HG03103 (cell line): Measurements from ENCODE around the gene XPNPEP3.
"Not testable (repeated sequence)": the region's sequence is repeated elsewhere in the genome, so short reads cannot be mapped to it uniquely, and the experiment has no call there.

ENCODE experiments used
- ATAC-seq: cut with Tn5 transposase; IDR thresholded peaks from one replicate; pipeline ENCODE4 v1.9.1; 2021; ENCODE audit warnings: low read depth; ENCODE audit not compliant: unreplicated experiment

Gene XPNPEP3

DNA sequence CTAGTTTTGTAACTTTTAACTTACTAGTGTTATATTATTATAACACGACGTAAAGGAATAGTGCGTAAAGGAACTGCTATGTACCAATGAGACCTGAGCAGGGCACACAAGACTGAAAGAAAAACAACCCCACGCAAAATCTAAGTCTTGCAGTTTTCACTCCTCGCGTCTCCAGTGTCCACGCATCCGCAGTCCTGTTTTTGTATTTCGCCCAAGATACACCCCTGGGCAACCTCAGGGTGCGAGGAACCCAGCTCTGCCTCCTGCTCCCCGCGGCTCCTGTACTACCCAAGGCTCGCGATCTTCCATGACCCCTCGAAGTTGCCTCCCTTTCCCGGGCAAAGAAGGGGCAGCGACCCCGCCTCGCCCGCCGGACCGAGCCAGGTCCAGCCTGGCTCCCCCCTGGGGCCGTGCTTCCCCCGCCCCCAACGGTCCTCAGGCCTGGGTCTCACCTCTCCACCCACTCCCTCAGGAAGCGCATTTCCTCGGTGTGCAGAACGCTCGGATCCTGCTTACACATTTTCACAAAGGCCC is 902 bp upstream of the XPNPEP3 start:
- peak; percentile 11 for ATAC-seq

DNA sequence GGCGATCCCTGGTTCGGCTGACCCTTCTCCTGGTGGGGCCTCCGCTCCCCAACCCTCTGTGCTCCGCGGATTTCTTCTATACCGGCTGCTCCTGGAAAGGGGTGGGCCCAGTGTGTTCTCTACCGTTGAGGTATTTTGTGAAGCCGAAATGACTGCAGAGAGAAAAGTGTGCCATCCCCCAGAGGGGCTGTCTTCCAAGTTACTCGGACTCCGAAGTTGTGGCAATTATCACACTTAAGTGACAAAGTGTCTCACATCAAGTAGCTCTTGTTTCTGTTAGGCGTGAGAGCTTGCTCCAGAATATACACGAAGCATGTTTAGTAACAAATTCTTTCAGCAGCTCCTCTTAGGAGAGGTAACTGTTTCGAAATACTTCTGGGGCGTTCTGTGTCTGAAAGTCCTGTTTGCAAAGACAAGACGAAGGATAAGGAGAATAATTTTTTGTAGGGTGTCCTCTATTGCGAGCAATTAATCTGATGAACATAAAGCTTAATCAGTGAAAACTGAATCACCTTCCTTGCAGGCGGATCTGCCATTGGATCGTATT is 434 bp downstream of the XPNPEP3 start:
- ATAC-seq, result no peak

DNA sequence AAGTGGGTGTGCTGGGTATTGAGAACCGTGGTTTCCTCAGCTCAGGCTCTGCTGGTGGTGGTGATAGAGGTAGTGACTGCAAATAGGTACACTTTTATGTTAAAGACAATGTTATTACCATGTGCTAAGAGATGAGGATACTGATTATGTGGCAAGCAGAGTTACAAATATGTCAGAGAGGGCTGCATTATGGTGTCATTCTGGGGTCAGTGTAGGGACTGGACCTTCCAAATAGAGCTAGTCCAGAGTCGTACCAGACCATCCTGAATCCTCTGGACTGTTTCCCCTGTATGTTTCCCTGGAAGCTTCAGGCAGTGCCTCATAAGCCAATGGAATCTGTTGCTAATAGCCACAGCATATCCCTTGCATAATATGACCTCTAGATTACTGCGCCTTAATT is 5.1 kb downstream of the XPNPEP3 start, which contains the start of gene DNAJB7:
DNAJB7 (minus strand) TSS at position 101 of the 400 bp plus-strand sequence. CDS start 119 bp downstream, outside the sequence.
- ATAC-seq, result no peak

DNA sequence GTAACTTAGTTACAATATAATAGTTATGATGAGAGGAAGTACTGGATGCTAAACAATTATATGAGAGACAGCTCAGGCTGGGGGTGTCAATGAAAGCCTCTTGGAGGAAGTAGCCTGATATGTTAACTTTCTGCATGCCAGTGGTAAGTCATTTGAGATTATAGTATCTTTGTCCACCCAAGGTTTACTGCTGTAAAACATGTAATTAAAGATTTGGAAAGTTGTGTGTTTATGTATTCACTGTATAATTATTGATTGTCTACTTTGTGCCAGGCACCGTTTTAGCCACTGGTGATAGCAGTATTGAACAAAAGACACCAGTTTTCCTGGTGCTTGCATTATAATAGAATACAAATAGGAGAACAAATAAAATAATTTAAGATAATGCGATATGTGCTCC is 5.6 kb downstream of the XPNPEP3 start:
- ATAC-seq, result no peak

DNA sequence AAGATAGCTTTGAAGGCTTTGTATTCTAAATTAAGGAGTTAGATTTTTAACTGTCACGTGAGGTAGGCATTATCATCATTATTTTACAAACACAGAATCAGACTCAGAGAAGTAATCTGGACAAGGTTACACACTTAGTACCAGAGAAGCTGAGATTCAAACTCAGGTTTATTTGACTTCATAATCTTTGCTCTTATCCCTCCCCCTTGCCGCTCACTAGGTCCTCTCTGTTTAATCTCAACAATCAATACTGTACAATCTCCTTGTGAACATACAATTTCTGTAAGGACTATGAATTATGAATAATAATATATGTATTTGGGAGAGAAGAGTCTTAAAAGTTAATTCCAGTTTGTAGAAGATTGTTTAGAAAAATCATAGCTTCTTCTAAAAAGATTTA is 10.2 kb downstream of the XPNPEP3 start:
- ATAC-seq, result no peak

DNA sequence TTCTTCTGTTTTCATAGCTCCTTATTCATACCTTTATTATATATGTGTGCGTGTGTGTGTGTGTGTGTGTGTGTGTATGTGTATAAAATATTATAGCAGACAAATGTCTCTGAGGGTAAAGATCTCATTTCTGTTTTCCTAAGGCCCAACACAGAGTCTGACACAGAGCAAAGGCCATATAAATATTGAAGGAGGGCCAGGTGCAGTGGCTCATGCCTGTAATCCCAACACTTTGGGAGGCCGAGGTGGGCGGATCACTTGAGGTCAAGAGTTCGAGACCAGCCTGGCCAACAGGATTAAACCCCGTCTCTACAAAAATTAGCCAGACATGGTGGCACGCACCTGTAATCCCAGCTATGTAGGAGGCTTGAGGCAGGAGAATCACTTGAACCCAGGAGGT is 11.4 kb downstream of the XPNPEP3 start:
- not testable (repeated sequence) for ATAC-seq

DNA sequence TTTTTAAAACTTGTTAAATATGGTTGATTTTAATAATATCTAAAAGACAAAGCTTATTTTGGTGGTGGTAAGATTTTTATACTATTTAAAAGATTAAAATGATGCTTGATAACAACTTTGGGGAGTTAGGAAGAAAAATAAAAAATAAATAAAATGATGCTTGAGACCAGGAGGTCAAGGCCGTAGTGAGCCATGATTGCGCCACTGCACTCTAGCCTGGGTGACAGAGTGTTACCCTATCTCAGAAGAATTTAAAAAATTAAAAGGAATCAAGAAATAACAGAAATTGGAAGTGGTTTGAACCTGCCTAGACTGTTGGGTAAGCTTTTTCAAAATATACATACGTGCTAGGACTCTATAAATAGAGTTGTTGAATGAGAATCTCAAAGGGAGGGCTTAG is 17.1 kb downstream of the XPNPEP3 start:
- ATAC-seq, result no peak

DNA sequence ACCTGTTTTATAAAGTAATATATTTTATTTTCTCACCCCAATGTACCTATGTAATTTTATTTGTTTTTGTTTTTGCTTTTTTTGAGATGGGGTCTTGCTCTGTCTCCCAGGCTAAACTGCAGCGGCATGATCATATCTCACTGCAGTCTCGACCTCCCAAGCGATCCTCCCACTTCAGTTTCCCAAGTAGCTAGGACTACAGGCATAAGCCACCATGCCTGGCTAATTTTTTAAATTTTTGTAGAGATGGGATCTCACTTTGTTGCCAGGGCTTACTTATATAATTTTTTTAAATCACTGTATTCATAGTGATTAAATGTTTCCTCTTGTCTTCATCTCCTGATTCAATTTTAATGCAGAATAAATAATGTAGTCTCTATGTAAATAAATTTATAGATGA is 18.2 kb downstream of the XPNPEP3 start:
- no peak for ATAC-seq

DNA sequence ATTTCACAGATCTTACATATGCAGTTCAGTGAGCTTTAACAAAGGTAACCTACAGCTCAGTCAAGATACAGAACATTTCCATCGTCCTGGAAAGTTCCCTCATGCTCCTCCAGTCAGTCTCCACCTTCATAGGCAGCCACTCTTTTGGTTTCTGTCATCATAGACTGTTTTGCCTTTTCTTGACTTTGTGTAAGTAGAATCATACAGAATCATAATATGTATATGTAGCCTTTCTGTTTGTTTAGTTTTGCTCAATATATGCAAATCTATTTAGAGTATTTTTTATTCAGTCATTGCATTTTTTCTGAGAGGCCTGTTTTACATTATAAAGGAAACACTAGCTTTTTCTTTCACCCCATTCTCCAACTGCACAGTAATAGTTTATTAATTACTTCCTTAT is 20.0 kb downstream of the XPNPEP3 start:
- no peak for ATAC-seq

DNA sequence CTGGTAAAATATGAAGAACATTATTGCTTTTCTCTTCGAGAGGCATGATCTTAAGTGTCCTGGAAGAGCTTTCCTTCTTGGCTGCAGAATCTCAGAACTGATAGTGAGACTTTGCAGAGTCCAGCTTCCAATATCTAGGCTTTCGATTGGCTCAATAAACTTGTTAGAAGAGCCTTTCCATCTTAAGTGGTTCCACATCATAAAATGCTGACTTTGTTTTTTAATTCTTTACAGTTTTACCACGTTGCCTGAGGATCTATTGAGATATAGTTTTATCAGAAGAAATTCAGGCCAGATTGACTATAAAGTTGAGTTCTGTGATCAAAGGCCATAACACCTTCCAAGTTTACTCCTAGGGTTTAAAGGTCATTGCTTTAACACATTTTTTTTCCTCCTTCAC is 20.5 kb downstream of the XPNPEP3 start:
- ATAC-seq, result no peak

DNA sequence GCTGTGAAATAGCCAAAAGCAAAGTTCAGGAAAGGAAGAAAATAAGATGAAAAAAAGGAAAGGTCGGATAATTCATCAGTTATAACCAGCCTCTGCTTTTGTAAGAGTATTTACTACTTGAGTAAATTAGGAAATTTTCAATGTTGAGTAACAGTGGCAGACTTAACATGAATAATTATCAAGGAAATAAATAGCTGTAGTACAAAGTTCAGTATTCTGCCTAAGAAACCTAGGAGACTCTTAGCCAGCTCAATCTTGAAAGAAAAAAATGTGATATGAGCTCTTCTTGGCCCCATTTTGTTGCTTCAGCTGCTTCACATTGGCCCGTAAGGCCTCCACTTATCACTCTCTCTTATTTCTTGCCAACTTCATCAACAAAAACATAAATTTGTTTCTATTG is 22.0 kb downstream of the XPNPEP3 start:
- no peak for ATAC-seq

DNA sequence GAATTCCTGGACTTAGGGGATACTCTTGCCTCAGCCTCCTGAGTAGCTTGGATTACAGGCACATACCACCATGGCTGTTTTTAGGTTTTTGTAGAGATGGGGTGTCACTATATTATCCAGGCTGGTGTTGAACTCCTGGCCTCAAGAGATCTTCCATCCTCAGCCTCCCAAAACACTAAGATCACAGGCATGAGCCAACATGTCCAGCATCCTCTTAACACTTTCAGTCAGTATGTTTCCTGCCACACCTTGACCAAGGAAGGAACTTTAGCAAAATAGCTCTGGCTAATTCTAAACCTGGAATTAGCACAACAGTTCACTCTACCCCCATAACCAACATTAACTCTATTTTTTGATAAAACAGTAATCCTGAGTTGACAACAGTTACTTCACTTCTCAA is 32.2 kb downstream of the XPNPEP3 start:
- no peak for ATAC-seq

DNA sequence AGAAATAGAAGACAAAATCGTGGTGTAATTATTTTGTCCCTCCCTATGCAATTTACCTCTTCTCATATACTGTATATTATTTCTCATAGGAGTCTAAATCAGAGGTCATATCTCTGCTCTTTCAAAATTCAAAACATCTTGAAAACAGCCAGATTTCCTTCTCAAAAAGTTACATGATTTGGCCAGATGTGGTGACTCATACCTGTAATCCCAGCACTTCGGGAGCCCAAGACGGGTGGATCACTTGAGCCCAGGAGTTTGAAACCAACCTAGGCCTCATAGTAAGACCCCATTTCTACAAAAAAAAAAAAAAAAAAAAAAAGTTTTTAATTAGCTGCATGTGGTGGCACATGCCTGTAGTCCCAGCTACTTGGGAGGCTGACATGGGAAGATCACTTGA is 33.9 kb downstream of the XPNPEP3 start:
- no peak for ATAC-seq

DNA sequence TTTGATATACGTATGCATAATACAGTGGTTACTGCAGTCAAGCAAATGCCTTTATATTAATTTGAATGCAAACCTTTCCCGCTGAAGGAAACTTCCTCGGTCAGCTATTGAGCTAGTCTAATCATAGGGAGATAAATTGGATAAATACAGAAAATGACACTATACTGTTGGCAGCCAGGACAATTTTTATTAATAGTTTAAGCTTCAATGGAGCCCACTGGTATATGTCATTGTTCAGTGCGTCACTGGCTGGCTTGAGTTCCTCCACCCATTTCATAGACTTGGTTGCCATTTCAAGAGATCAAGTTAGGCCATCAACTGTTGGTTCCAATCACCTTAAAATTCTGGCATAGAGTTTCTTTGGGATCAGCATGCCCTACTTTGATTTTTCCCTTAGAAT is 37.5 kb downstream of the XPNPEP3 start:
- ATAC-seq, result no peak

DNA sequence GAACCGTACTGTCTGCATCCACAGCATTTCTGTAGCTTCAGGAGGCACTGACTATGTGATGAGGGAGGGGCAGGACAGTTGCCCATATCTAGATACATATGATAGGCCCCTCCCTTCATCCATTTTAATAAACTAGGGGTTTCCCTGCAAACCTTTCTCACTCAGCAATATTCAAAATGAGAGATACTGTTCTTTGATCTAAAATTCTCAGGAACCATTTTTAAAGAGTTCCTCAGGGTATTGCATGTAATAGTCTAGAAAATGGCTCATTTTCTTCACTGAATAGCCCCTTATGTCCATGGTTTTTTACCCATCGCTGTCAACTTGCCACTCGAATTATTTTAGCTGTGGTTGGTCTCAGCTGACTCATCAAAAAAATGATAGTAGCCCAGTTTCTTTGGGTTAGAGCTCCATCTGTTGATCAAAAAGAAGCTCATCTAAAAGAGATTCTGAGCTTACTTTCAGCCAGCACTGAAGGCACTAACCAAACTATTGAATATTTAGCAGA is 42.0 kb downstream of the XPNPEP3 start:
- no peak for ATAC-seq

DNA sequence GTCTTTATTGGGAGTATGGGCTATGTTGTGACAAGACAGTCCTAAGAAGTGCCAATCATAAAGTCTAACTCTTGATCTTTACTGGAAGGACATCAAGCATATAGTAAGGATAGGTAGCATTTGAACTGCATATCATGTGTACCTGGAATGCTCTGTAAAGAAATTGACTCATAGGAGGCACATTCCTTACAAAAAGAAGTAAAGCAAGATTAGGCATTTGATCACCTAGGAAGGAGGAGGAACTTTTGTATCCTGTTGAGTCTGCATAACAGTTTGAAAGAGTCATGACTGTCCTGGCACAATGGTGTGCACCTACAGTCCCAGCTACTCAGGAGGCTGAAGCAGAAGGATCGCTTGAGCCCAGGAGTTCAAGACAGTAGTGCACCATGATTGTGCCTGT is 47.2 kb downstream of the XPNPEP3 start:
- ATAC-seq, result no peak

DNA sequence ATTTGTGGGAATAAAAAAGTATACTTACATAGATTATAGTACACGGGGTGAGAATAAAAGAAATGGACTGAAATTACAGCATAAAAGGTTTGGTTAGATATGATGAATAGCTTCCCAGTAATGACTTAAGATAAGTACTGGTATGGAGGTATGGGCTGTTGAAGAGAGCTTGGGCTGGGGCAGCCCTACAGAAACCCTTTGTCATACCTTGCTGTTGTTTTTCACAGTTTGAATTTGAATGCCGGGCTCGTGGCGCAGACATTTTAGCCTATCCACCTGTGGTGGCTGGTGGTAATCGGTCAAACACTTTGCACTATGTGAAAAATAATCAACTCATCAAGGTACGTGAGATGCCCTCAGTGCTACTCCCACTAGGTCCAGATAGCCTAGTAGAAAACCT is 51.9 kb downstream of the XPNPEP3 start:
- ATAC-seq, result no peak

DNA sequence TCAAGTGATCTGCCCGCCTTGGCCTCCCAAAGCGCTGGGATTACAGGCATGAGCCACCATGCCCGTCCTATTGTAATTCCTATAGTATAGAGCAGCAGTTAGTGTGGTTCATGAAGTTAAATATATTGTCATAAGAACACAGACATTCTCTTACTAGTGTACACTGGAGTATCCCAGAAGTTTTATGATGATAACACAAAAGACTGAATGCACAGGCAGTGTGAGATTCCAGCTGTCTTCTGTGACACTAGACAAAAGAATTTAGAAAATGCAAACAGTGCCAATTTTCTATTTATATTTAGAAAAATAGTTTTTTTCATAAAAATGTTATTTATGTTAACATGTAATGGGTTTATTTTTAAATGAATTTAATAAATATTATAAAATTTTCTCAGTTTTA is 54.8 kb downstream of the XPNPEP3 start:
- no peak for ATAC-seq

DNA sequence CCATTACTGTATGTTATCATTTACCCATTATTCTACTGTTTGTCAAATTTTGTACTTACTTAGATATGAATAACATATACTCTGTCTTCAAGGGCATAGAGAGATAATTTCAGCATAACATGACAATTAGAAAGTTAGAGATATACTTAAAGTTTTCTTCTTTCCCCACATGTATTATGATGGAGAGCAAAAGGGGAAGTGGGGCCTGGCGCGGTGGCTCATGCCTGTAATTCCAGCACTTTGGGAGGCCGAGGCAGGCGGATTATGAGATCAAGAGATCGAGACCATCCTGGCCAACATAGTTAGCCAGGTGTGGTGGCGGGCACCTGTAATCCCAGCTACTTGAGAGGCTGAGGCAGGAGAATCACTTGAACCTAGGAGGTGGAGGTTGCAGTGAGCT is 56.0 kb downstream of the XPNPEP3 start:
- not testable (repeated sequence) for ATAC-seq

DNA sequence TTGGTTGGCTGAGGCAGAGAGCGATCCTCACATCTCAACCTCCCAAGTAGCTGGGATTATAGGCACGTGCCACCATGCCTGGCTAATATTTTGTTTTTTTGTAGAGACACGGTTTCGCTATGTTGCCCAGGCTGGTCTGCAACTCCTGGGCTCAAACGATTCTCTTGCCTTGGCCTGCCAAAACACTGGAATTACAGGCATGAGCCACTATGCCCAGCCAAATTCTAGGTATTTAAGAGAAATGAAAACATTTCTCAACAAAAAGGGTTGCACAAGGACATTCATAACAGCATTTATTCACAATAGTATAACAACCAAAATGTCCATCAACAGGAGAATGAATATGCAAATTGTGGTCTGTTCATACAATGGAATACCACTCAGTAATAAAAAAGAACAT is 62.5 kb downstream of the XPNPEP3 start:
- no peak for ATAC-seq

DNA sequence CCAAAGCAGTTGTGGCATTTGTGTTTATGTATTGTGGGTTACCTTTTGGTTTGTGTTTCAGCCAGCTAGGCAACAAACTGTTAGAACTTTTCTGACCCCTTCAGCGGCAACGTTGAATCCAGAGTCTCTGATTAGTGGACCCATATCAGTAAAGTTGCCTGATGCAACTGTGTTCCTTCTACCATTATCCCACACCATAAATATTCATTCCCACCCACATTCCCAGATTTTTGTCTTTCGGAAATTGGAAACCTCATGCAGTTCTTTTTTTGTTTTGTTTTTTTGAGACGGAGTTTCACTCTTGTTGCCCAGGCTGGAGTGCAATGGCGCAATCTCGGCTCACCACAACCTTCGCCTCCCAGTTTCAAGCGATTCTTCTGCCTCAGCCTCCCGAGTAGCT is 63.6 kb downstream of the XPNPEP3 start:
- no peak for ATAC-seq

DNA sequence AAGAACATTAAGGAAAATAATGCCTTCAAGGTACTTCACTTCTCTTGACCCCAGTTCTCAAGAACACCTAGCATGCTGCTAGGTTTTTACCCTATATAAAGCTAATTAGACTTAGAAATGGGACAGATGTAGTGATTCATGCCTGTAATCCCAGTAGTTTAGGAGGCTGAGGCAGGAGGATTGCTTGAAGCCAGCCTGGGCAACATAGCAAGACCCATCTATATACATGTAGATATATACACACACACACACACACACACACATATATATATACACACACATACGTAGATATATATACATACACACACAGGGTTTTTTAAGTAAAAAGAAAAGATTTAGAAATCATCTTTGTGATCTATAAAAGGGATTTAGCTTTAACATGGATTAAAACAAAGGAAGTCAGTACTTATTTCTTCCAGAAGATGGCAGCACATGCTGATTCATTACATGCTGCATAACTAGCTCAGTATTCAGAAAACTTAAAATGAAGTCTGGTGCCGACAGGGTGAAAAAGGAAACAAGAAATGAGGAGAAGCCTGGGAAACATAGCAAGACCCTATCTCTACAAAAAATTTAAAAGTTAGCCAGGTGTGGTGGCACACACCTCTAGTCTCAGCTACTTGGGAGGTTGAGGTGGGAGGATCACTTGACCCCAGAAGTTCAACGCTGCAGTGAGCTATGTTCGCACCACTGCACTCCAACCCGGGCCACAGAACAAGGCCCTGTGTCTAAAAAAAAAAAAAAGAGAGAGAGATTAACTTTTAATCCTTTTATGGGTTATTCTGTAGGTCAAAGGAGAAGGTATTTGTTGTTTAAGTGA is 65.7 kb downstream of the XPNPEP3 start:
- ATAC-seq, result no peak
